CD14-positive monocyte (primary cell): ENCODE data around the gene NKAIN2. TPM values are rescaled to one million over a fixed set of nuclear protein-coding genes. Genes with fewer than 3 reads are reported as not detected.

Source experiments
- DNase-seq, 3 donors: peaks; one replicate each; pipeline ENCODE4 v3.0.0-alpha.2; 2011 to 2022
- H2AFZ ChIP-seq: 2 replicates; pipeline ENCODE4 v1.6.0; 2012; ENCODE audit warnings: mild to moderate bottlenecking, low read depth, low read length, inconsistent platforms; ENCODE audit not compliant: insufficient read depth, poor library complexity, severe bottlenecking
- H3K27ac ChIP-seq, 2 donors: 1 replicate in 1 of 2; 2 replicates in 1 of 2; pipeline ENCODE4 v1.5.1; 2012 to 2013; ENCODE audit warnings: low read length in 2 of 2, control low read depth in 1 of 2, inconsistent platforms in 1 of 2, low read depth in 1 of 2, mild to moderate bottlenecking in 1 of 2
- H3K27me3 ChIP-seq, 2 donors: one replicate each; pipeline versions ENCODE4 v1.6.0 to v1.6.1; 2011 to 2013; ENCODE audit warnings: low read length in 2 of 2; ENCODE audit not compliant: control insufficient read depth in 2 of 2, insufficient read depth in 2 of 2
- H3K36me3 ChIP-seq, 2 donors: replicated peaks in 1 of 2; 1 replicate in 1 of 2; 2 replicates in 1 of 2; pipeline versions ENCODE4 v1.5.1 to v1.6.1; 2012 to 2013; ENCODE audit warnings: low read length in 2 of 2, control low read depth in 1 of 2, inconsistent platforms in 1 of 2, mild to moderate bottlenecking in 1 of 2; ENCODE audit not compliant: insufficient read depth in 2 of 2, control insufficient read depth in 1 of 2
- H3K4me1 ChIP-seq, 2 donors: 1 replicate in 1 of 2; 2 replicates in 1 of 2; pipeline versions ENCODE4 v1.5.1 to v1.6.1; 2012 to 2013; ENCODE audit warnings: low read length in 2 of 2, control low read depth in 1 of 2, inconsistent platforms in 1 of 2, mild to moderate bottlenecking in 1 of 2, moderate library complexity in 1 of 2; ENCODE audit not compliant: insufficient read depth in 2 of 2, control insufficient read depth in 1 of 2
- H3K4me2 ChIP-seq: replicated peaks from 2 replicates; pipeline ENCODE3; 2012; ENCODE audit warnings: low read length, moderate library complexity, mild to moderate bottlenecking; ENCODE audit not compliant: poor library complexity, severe bottlenecking; ENCODE audit errors: extremely low read depth
- H3K4me3 ChIP-seq, 3 experiments: fragments of 200-600 bp in 1 of 3; sonication (generic) in 1 of 3; replicated peaks in 1 of 3; 1 replicate in 2 of 3; 2 replicates in 1 of 3; pipeline ENCODE4 v1.5.1; 2011 to 2013; ENCODE audit warnings: low read length in 3 of 3, mild to moderate bottlenecking in 3 of 3, control low read depth in 2 of 3, low read depth in 2 of 3, inconsistent platforms in 1 of 3, moderate library complexity in 1 of 3
- H3K79me2 ChIP-seq: 2 replicates; pipeline ENCODE4 v1.6.0; 2012; ENCODE audit warnings: mild to moderate bottlenecking, control low read depth, inconsistent platforms, low read length, moderate library complexity; ENCODE audit not compliant: insufficient read depth
- H3K9ac ChIP-seq: 2 replicates; pipeline ENCODE4 v1.6.0; 2017; ENCODE audit warnings: low read length, mild to moderate bottlenecking; ENCODE audit not compliant: insufficient read depth, poor library complexity, severe bottlenecking
- H3K9me3 ChIP-seq, 2 donors: replicated peaks in 1 of 2; 1 replicate in 1 of 2; 2 replicates in 1 of 2; pipeline versions ENCODE4 v1.5.1 to v1.6.1; 2012 to 2013; ENCODE audit warnings: low read length in 2 of 2, control low read depth in 1 of 2; ENCODE audit not compliant: control insufficient read depth in 1 of 2, insufficient read depth in 1 of 2
- H4K20me1 ChIP-seq: 2 replicates; pipeline ENCODE4 v1.6.0; 2012; ENCODE audit warnings: mild to moderate bottlenecking, low read length, control low read depth, moderate library complexity; ENCODE audit not compliant: insufficient read depth
- H3K27ac Mint-ChIP-seq, 7 donors: one replicate each; pipeline ENCODE4 v1.8.0; 2020; ENCODE audit warnings: mild to moderate bottlenecking in 7 of 7, mixed read lengths in 7 of 7, moderate library complexity in 6 of 7, inconsistent platforms in 2 of 7
- H3K27me3 Mint-ChIP-seq, 3 donors: one replicate each; pipeline ENCODE4 v1.8.0; 2021 to 2022; ENCODE audit warnings: low read depth in 3 of 3, mild to moderate bottlenecking in 3 of 3, mixed read lengths in 3 of 3, moderate library complexity in 3 of 3, inconsistent platforms in 1 of 3
- H3K36me3 Mint-ChIP-seq, 2 donors: one replicate each; pipeline ENCODE4 v1.8.0; 2020; ENCODE audit warnings: mixed read lengths in 2 of 2, inconsistent platforms in 1 of 2, mild to moderate bottlenecking in 1 of 2
- H3K4me1 Mint-ChIP-seq: one replicate; pipeline ENCODE4 v1.8.0; 2020; ENCODE audit warnings: mild to moderate bottlenecking, mixed read lengths
- H3K4me3 Mint-ChIP-seq, 2 donors: one replicate each; pipeline ENCODE4 v1.8.0; 2020; ENCODE audit warnings: mild to moderate bottlenecking in 2 of 2, mixed read lengths in 2 of 2, moderate library complexity in 1 of 2
- H3K9me3 Mint-ChIP-seq, 7 donors: one replicate each; pipeline ENCODE4 v1.8.0; 2020 to 2022; ENCODE audit warnings: mixed read lengths in 7 of 7, mild to moderate bottlenecking in 6 of 7, moderate library complexity in 6 of 7, inconsistent platforms in 2 of 7
- WGBS: methylation state at CpG from one replicate; pipeline ENCODE4 v1.1.5; 2013; ENCODE audit warnings: missing lambda C conversion rate; ENCODE audit not compliant: insufficient coverage; 5-methylcytosine and 5-hydroxymethylcytosine counted together
- intact Hi-C, 2 donors: fragments of 100-400 bp; cut with micrococcal nuclease; formaldehyde crosslinking; loops; one replicate each; pipeline versions ENCODE4 v1.15.0 to v1.15.1; 2023
- polyA plus RNA-seq, 3 donors: library from polyadenylated mRNA; depleted of rRNA in 1 of 3; unstranded in 2 of 3; stranded (reverse) in 1 of 3; fragments of 300-500 nt in 2 of 3; fragments of >200 nt in 1 of 3; fragmentation: Illumina TruSeq in 2 of 3; gene quantifications; 1 replicate in 2 of 3; 2 replicates in 1 of 3; pipeline ENCODE4 v1.2.3, GENCODE V29; 2012 to 2021
- TF ChIP-seq, protein P1 (sequence below): fragments of 200-600 bp; IDR thresholded peaks from one replicate; pipeline ENCODE4 v1.8.0; 2022; ENCODE audit warnings: antibody characterized with exemption, mild to moderate bottlenecking

NKAIN2 gene
- polyA plus RNA-seq, 3 donors = not detected

DNA sequence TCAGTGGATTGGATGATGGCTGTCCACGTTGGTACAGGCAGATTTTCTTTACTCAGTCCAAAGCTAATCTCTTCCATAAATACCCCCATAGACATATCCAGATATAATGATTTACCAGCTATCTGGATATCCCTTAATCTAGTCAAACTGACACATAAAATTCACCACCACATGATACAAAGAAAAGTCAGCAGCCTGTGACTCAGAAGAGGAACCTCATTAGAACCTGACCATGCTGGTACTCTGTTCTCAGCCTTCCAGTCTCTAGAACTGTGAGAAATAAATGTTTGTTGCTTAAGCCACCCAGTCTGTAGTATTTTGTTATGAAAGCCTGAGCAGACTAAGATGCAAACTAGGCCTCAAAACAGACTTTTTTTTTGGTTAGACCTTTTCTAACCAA is 727.3 kb downstream of the NKAIN2 start:
- Histone ChIP-seq H2AFZ (no peak overlapping the region), H3K27ac (no peak overlapping the region), H4K20me1 (no peaks in the 10 kb centered on the region), H3K4me3 (no peak overlapping the region), H3K9me3 (no peaks in the 10 kb centered on the region), H3K4me2 (no peak overlapping the region), H3K27me3 (no peaks in the 10 kb centered on the region), H3K9ac (no peak overlapping the region), H3K79me2 (no peaks in the 10 kb centered on the region), H3K4me1 (no peaks in the 10 kb centered on the region), H3K36me3 (no peaks in the 10 kb centered on the region)
- no peaks in the 10 kb centered on the region for H3K36me3 Mint-ChIP-seq
- no peak overlapping the region for H3K4me3 Mint-ChIP-seq
- peaks cover 0 to 2% (median 0%) of the 10 kb centered on the region in 3 donors for H3K27me3 Mint-ChIP-seq
- DNase-seq = peak in 2 of 3 donors; percentile 11 to 46
- H3K4me1 Mint-ChIP-seq = no peaks in the 10 kb centered on the region
- no peak overlapping the region for H3K27ac Mint-ChIP-seq
- intact Hi-C loops = no loop called here
- H3K9me3 Mint-ChIP-seq = peaks cover 0 to 4% (median 2%) of the 10 kb centered on the region in 7 donors
- TF ChIP-seq, protein P1, sequence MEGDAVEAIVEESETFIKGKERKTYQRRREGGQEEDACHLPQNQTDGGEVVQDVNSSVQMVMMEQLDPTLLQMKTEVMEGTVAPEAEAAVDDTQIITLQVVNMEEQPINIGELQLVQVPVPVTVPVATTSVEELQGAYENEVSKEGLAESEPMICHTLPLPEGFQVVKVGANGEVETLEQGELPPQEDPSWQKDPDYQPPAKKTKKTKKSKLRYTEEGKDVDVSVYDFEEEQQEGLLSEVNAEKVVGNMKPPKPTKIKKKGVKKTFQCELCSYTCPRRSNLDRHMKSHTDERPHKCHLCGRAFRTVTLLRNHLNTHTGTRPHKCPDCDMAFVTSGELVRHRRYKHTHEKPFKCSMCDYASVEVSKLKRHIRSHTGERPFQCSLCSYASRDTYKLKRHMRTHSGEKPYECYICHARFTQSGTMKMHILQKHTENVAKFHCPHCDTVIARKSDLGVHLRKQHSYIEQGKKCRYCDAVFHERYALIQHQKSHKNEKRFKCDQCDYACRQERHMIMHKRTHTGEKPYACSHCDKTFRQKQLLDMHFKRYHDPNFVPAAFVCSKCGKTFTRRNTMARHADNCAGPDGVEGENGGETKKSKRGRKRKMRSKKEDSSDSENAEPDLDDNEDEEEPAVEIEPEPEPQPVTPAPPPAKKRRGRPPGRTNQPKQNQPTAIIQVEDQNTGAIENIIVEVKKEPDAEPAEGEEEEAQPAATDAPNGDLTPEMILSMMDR = no peak
- WGBS = no CpG with 5 or more reads among the region's 1 CpG

DNA sequence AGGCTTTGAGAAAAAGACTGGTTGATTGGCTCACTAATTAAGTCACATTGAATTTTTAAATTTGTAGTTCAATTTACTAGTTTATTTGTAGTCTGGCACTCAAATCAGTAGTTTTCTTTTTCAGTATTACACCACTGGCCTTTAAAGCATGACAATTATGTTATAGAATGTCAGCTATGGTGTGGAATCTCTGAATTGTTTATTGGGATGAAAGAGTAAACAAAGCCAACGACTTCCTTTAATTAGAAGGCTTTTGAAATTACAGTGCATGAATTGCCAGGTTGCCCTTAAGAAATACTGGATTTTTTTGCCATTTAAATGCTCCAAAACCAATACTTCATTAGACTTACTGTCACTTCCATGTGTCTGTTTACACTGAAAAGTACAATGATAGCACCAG is 731.6 kb downstream of the NKAIN2 start:
- Histone ChIP-seq H3K27ac (no peak overlapping the region), H4K20me1 (no peaks in the 10 kb centered on the region), H2AFZ (no peak overlapping the region), H3K9ac (no peak overlapping the region), H3K27me3 (no peaks in the 10 kb centered on the region), H3K9me3 (no peaks in the 10 kb centered on the region), H3K4me2 (no peak overlapping the region), H3K4me1 (peaks cover 19 to 21% of the 10 kb centered on the region in 2 donors), H3K4me3 (no peak overlapping the region), H3K79me2 (no peaks in the 10 kb centered on the region), H3K36me3 (no peaks in the 10 kb centered on the region)
- H3K36me3 Mint-ChIP-seq = no peaks in the 10 kb centered on the region
- DNase-seq = no peak
- H3K27me3 Mint-ChIP-seq = peaks cover 0 to 2% (median 1%) of the 10 kb centered on the region in 3 donors
- no peak overlapping the region for H3K4me3 Mint-ChIP-seq
- TF ChIP-seq, protein P1 = no peak
- intact Hi-C loops = no loop called here
- no peak overlapping the region for H3K27ac Mint-ChIP-seq
- H3K4me1 Mint-ChIP-seq = peaks cover 17% of the 10 kb centered on the region
- WGBS = no CpG with 5 or more reads among the region's 1 CpG
- H3K9me3 Mint-ChIP-seq = peaks cover 0 to 3% (median 0%) of the 10 kb centered on the region in 7 donors
